GM12872 (cell line): ENCODE results near the gene DIPK2A.

ENCODE experiments used
- CTCF ChIP-seq: IDR thresholded peaks from 3 replicates; pipeline ENCODE4 v1.5.1; 2011; ENCODE audit warnings: low read depth, mild to moderate bottlenecking, low read length, moderate library complexity; ENCODE audit not compliant: insufficient read depth

The DIPK2A gene

GRCh38 chr3:143971359-143972154 is at the start of gene DIPK2A:
TSS of gene DIPK2A (plus strand) at chr3:143971823. CDS start at chr3:143972333, 510 bp downstream.
- no peak for TF ChIP-seq CTCF

GRCh38 chr3:143924522-143925285 is 46.9 kb upstream of the DIPK2A start:
- no peak for TF ChIP-seq CTCF

GRCh38 chr3:143928056-143928455 is 43.6 kb upstream of the DIPK2A start:
- TF ChIP-seq CTCF: no peak

GRCh38 chr3:143928541-143929255 is 42.9 kb upstream of the DIPK2A start:
- TF ChIP-seq CTCF: no peak

GRCh38 chr3:143934791-143935190 is 36.8 kb upstream of the DIPK2A start:
- no peak for TF ChIP-seq CTCF

GRCh38 chr3:143935678-143936077 is 35.9 kb upstream of the DIPK2A start:
- TF ChIP-seq CTCF: no peak

- no peak for TF ChIP-seq CTCF
Measured at GRCh38 chr3:143950810-143951209, 20.8 kb upstream of the DIPK2A start.
